HEK293 (cell line): ENCODE measurements around the gene TET1.

Experiments
- RBAK ChIP-seq: fragments of 450-650 bp; formaldehyde crosslinking; IDR thresholded peaks from 2 replicates; pipeline ENCODE4 v1.5.1; 2016; ENCODE audit warnings: missing biosample characterization, missing genetic modification characterization
- ZBTB8A ChIP-seq: fragments of 450-650 bp; formaldehyde crosslinking; IDR thresholded peaks from 2 replicates; pipeline ENCODE4 v1.5.1; 2016; ENCODE audit warnings: missing biosample characterization, missing genetic modification characterization
- ZFP41 ChIP-seq: fragments of 450-650 bp; formaldehyde crosslinking; IDR thresholded peaks from 2 replicates; pipeline ENCODE4 v1.5.1; 2016; ENCODE audit warnings: missing biosample characterization, missing genetic modification characterization, borderline replicate concordance
- ZNF274 ChIP-seq, 2 experiments: fragments of 200-500 bp in 1 of 2; fragments of 450-650 bp in 1 of 2; sonication (Bioruptor generic) in 1 of 2; formaldehyde crosslinking in 1 of 2; IDR thresholded peaks; 2 replicates each; pipeline versions ENCODE4 v1.5.1 to v1.6.1; 2014 to 2016; ENCODE audit warnings: borderline replicate concordance in 1 of 2, inconsistent platforms in 1 of 2, low read length in 1 of 2, missing biosample characterization in 1 of 2, missing genetic modification characterization in 1 of 2
- ZNF280D ChIP-seq: fragments of 450-650 bp; formaldehyde crosslinking; IDR thresholded peaks from 2 replicates; pipeline ENCODE4 v1.5.1; 2016; ENCODE audit warnings: missing biosample characterization, missing genetic modification characterization
- ZNF324 ChIP-seq: fragments of 450-650 bp; formaldehyde crosslinking; IDR thresholded peaks from 2 replicates; pipeline ENCODE4 v1.5.1; 2016; ENCODE audit warnings: missing biosample characterization, missing genetic modification characterization
- ZNF416 ChIP-seq: fragments of 450-650 bp; formaldehyde crosslinking; IDR thresholded peaks from 2 replicates; pipeline ENCODE4 v1.5.1; 2016; ENCODE audit warnings: missing biosample characterization, missing genetic modification characterization
- ZNF658 ChIP-seq: fragments of 450-650 bp; formaldehyde crosslinking; IDR thresholded peaks from 2 replicates; pipeline ENCODE4; 2016; ENCODE audit warnings: missing biosample characterization, missing genetic modification characterization
- ZNF707 ChIP-seq: fragments of 450-650 bp; formaldehyde crosslinking; IDR thresholded peaks from 2 replicates; pipeline ENCODE4 v1.5.1; 2016; ENCODE audit warnings: missing biosample characterization, missing genetic modification characterization
- TF ChIP-seq, protein P1 (sequence below): fragments of 450-650 bp; formaldehyde crosslinking; IDR thresholded peaks from 2 replicates; pipeline ENCODE4 v1.5.1; 2016; ENCODE audit warnings: missing biosample characterization, missing genetic modification characterization
- TF ChIP-seq, protein P2 (sequence below): fragments of 450-650 bp; formaldehyde crosslinking; IDR thresholded peaks from 2 replicates; pipeline ENCODE4 v1.5.1; 2017; ENCODE audit warnings: missing biosample characterization, missing genetic modification characterization
- TF ChIP-seq, protein P3 (sequence below): fragments of 450-650 bp; formaldehyde crosslinking; IDR thresholded peaks from 2 replicates; pipeline ENCODE4 v1.5.0; 2017; ENCODE audit warnings: missing biosample characterization, missing genetic modification characterization, borderline replicate concordance
- TF ChIP-seq, protein P4 (sequence below): fragments of 450-650 bp; formaldehyde crosslinking; IDR thresholded peaks from 2 replicates; pipeline ENCODE4 v1.5.1; 2016; ENCODE audit warnings: missing biosample characterization, missing genetic modification characterization, low read depth
- TF ChIP-seq, protein P5 (sequence below): fragments of 450-650 bp; formaldehyde crosslinking; IDR thresholded peaks from 2 replicates; pipeline ENCODE4 v1.5.1; 2017; ENCODE audit warnings: missing biosample characterization, missing genetic modification characterization

GRCh38 chr10:68618234-68618633 is 58.1 kb downstream of the TET1 start:
- no peak for TF ChIP-seq ZNF324 (tag by site-specific recombination)
- TF ChIP-seq, protein P1, sequence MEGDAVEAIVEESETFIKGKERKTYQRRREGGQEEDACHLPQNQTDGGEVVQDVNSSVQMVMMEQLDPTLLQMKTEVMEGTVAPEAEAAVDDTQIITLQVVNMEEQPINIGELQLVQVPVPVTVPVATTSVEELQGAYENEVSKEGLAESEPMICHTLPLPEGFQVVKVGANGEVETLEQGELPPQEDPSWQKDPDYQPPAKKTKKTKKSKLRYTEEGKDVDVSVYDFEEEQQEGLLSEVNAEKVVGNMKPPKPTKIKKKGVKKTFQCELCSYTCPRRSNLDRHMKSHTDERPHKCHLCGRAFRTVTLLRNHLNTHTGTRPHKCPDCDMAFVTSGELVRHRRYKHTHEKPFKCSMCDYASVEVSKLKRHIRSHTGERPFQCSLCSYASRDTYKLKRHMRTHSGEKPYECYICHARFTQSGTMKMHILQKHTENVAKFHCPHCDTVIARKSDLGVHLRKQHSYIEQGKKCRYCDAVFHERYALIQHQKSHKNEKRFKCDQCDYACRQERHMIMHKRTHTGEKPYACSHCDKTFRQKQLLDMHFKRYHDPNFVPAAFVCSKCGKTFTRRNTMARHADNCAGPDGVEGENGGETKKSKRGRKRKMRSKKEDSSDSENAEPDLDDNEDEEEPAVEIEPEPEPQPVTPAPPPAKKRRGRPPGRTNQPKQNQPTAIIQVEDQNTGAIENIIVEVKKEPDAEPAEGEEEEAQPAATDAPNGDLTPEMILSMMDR: no peak
- TF ChIP-seq, protein P2, sequence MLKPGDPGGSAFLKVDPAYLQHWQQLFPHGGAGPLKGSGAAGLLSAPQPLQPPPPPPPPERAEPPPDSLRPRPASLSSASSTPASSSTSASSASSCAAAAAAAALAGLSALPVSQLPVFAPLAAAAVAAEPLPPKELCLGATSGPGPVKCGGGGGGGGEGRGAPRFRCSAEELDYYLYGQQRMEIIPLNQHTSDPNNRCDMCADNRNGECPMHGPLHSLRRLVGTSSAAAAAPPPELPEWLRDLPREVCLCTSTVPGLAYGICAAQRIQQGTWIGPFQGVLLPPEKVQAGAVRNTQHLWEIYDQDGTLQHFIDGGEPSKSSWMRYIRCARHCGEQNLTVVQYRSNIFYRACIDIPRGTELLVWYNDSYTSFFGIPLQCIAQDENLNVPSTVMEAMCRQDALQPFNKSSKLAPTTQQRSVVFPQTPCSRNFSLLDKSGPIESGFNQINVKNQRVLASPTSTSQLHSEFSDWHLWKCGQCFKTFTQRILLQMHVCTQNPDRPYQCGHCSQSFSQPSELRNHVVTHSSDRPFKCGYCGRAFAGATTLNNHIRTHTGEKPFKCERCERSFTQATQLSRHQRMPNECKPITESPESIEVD (tag by site-specific recombination): no peak
- TF ChIP-seq, protein P3, sequence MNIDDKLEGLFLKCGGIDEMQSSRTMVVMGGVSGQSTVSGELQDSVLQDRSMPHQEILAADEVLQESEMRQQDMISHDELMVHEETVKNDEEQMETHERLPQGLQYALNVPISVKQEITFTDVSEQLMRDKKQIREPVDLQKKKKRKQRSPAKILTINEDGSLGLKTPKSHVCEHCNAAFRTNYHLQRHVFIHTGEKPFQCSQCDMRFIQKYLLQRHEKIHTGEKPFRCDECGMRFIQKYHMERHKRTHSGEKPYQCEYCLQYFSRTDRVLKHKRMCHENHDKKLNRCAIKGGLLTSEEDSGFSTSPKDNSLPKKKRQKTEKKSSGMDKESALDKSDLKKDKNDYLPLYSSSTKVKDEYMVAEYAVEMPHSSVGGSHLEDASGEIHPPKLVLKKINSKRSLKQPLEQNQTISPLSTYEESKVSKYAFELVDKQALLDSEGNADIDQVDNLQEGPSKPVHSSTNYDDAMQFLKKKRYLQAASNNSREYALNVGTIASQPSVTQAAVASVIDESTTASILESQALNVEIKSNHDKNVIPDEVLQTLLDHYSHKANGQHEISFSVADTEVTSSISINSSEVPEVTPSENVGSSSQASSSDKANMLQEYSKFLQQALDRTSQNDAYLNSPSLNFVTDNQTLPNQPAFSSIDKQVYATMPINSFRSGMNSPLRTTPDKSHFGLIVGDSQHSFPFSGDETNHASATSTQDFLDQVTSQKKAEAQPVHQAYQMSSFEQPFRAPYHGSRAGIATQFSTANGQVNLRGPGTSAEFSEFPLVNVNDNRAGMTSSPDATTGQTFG (tag by site-specific recombination): no peak
- no peak for TF ChIP-seq ZNF707 (tag by site-specific recombination)
- no peak for TF ChIP-seq ZNF274 (IDR thresholded peaks at IDR 0.05; ENCODE audit: low read length)
- no peak for TF ChIP-seq ZNF274 (tag by site-specific recombination; IDR thresholded peaks at IDR 0.05; ENCODE audit: borderline replicate concordance)
- TF ChIP-seq RBAK (tag by site-specific recombination): no peak
- no peak for TF ChIP-seq ZFP41 (tag by site-specific recombination)
- TF ChIP-seq, protein P4, sequence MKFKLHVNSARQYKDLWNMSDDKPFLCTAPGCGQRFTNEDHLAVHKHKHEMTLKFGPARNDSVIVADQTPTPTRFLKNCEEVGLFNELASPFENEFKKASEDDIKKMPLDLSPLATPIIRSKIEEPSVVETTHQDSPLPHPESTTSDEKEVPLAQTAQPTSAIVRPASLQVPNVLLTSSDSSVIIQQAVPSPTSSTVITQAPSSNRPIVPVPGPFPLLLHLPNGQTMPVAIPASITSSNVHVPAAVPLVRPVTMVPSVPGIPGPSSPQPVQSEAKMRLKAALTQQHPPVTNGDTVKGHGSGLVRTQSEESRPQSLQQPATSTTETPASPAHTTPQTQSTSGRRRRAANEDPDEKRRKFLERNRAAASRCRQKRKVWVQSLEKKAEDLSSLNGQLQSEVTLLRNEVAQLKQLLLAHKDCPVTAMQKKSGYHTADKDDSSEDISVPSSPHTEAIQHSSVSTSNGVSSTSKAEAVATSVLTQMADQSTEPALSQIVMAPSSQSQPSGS (tag by site-specific recombination): no peak
- no peak for TF ChIP-seq ZNF658
- TF ChIP-seq ZNF416 (tag by site-specific recombination): no peak
- no peak for TF ChIP-seq ZNF280D
- no peak for TF ChIP-seq ZBTB8A
- TF ChIP-seq, protein P5, sequence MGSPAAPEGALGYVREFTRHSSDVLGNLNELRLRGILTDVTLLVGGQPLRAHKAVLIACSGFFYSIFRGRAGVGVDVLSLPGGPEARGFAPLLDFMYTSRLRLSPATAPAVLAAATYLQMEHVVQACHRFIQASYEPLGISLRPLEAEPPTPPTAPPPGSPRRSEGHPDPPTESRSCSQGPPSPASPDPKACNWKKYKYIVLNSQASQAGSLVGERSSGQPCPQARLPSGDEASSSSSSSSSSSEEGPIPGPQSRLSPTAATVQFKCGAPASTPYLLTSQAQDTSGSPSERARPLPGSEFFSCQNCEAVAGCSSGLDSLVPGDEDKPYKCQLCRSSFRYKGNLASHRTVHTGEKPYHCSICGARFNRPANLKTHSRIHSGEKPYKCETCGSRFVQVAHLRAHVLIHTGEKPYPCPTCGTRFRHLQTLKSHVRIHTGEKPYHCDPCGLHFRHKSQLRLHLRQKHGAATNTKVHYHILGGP (tag by site-specific recombination): no peak
